M059J (cell line): ENCODE measurements around the gene PLPP2. TPM values are rescaled to one million over a fixed set of nuclear protein-coding genes. Genes with fewer than 3 reads are reported as not detected.

Experiments
- DNase-seq: peaks from one replicate; pipeline ENCODE4 v3.0.0-alpha.2; 2012; ENCODE audit warnings: low read depth
- total RNA-seq: library from RNA; depleted of rRNA; stranded (reverse); fragments of >200 nt; shearing (Covaris generic); gene quantifications from 2 replicates; pipeline ENCODE4 v1.2.3, GENCODE V29; 2014

PLPP2 gene
- total RNA-seq, 1 experiment from 2014 or later = 32.6 TPM

GRCh38 chr19:315811-316210 lies 24.6 kb upstream of the PLPP2 start:
- no peak for DNase-seq

GRCh38 chr19:313988-314815 lies 23.0 kb upstream of the PLPP2 start:
- no peak for DNase-seq

- DNase-seq = no peak
These were observed 22.2 kb upstream of the PLPP2 start for GRCh38 chr19:313169-313987.

- DNase-seq = no peak
These were observed 20.6 kb upstream of the PLPP2 start for GRCh38 chr19:311813-312261.

- DNase-seq = no peak
These were observed 19.7 kb upstream of the PLPP2 start for GRCh38 chr19:310781-311496.

- DNase-seq = no peak
These were observed 19.0 kb upstream of the PLPP2 start for GRCh38 chr19:310141-310651.

- DNase-seq = no peak
These were observed 18.0 kb upstream of the PLPP2 start for GRCh38 chr19:309206-309565.

- DNase-seq = no peak
These were observed 17.4 kb upstream of the PLPP2 start for GRCh38 chr19:308471-309205.

- no peak for DNase-seq
These were observed 16.7 kb upstream of the PLPP2 start for GRCh38 chr19:307793-308420.

GRCh38 chr19:307111-307531 lies 15.9 kb upstream of the PLPP2 start:
- DNase-seq = no peak

GRCh38 chr19:306151-306900 lies 15.1 kb upstream of the PLPP2 start:
- no peak for DNase-seq

GRCh38 chr19:305240-306150 lies 14.3 kb upstream of the PLPP2 start:
- no peak for DNase-seq

- DNase-seq = no peak
These were observed 5.4 kb upstream of the PLPP2 start for GRCh38 chr19:296476-297225.

- DNase-seq = no peak
These were observed 4.6 kb upstream of the PLPP2 start for GRCh38 chr19:295687-296370.

GRCh38 chr19:294946-295686 lies 3.9 kb upstream of the PLPP2 start:
- peak; percentile 14 for DNase-seq

- no peak for DNase-seq
These were observed 3.2 kb upstream of the PLPP2 start for GRCh38 chr19:294341-294945.
